Loucy (cell line): Measurements from ENCODE around the gene LRRC4C.

Source experiments
- H2AFZ ChIP-seq: fragments of 200-600 bp; sonication (generic); 2 replicates; pipeline ENCODE4 v1.6.0; 2016; ENCODE audit warnings: antibody characterized with exemption, mild to moderate bottlenecking, low read length, moderate library complexity
- H3F3A ChIP-seq: fragments of 200-600 bp; 2 replicates; pipeline ENCODE4 v1.6.0; 2016; ENCODE audit warnings: antibody characterized with exemption, low read depth, mild to moderate bottlenecking
- H3K27me3 ChIP-seq: fragments of 200-600 bp; sonication (generic); 2 replicates; pipeline ENCODE4 v1.6.1; 2014; ENCODE audit warnings: low read length, mild to moderate bottlenecking; ENCODE audit not compliant: insufficient read depth, poor library complexity, severe bottlenecking
- H3K36me3 ChIP-seq: fragments of 200-600 bp; sonication (generic); 2 replicates; pipeline ENCODE4 v1.6.1; 2016; ENCODE audit warnings: low read length; ENCODE audit not compliant: insufficient read depth
- H3K4me1 ChIP-seq: fragments of 200-600 bp; sonication (generic); 2 replicates; pipeline ENCODE4 v1.5.1; 2014; ENCODE audit warnings: low read length, mild to moderate bottlenecking; ENCODE audit not compliant: insufficient read depth, poor library complexity, severe bottlenecking
- H3K4me2 ChIP-seq: fragments of 200-600 bp; sonication (generic); 2 replicates; pipeline ENCODE4 v1.6.0; 2014; ENCODE audit warnings: antibody characterized with exemption, low read length, low read depth, mild to moderate bottlenecking; ENCODE audit not compliant: poor library complexity, severe bottlenecking
- H3K4me3 ChIP-seq: fragments of 200-600 bp; sonication (generic); 2 replicates; pipeline ENCODE4 v1.5.1; 2014; ENCODE audit warnings: low read length, mild to moderate bottlenecking, mixed read lengths; ENCODE audit not compliant: poor library complexity, severe bottlenecking
- H3K79me2 ChIP-seq: fragments of 200-600 bp; sonication (generic); 2 replicates; pipeline ENCODE4 v1.6.1; 2014; ENCODE audit warnings: low read length; ENCODE audit not compliant: insufficient read depth
- H3K9ac ChIP-seq: fragments of 200-600 bp; sonication (generic); 2 replicates; pipeline ENCODE4 v1.6.0; 2014; ENCODE audit warnings: mild to moderate bottlenecking, low read depth, low read length, moderate library complexity; ENCODE audit not compliant: poor library complexity, severe bottlenecking
- H3K9me2 ChIP-seq: fragments of 200-600 bp; sonication (generic); replicated peaks from 2 replicates; pipeline ENCODE4 v1.6.1; 2016; ENCODE audit warnings: low read depth, low read length, mixed read lengths
- H3K9me3 ChIP-seq: fragments of 200-600 bp; sonication (generic); 2 replicates; pipeline ENCODE4 v1.6.1; 2014; ENCODE audit warnings: mild to moderate bottlenecking, antibody characterized with exemption, low read length, low read depth; ENCODE audit not compliant: insufficient read depth
- H4K20me1 ChIP-seq: fragments of 200-600 bp; sonication (generic); 2 replicates; pipeline ENCODE4 v1.6.0; 2014; ENCODE audit warnings: antibody characterized with exemption, low read length, mild to moderate bottlenecking; ENCODE audit not compliant: insufficient read depth, poor library complexity, severe bottlenecking
- EZH2phosphoT487 ChIP-seq: fragments of 200-600 bp; IDR thresholded peaks from 2 replicates; pipeline ENCODE4 v1.6.1; 2018; ENCODE audit warnings: antibody characterized with exemption, mild to moderate bottlenecking, moderate library complexity, borderline replicate concordance
- TF ChIP-seq, protein P1 (sequence below): fragments of 200-600 bp; sonication (generic); conservative IDR thresholded peaks from 2 replicates; pipeline ENCODE4 v1.5.1; 2014; ENCODE audit warnings: mild to moderate bottlenecking, antibody characterized with exemption, low read length

The LRRC4C gene

DNA sequence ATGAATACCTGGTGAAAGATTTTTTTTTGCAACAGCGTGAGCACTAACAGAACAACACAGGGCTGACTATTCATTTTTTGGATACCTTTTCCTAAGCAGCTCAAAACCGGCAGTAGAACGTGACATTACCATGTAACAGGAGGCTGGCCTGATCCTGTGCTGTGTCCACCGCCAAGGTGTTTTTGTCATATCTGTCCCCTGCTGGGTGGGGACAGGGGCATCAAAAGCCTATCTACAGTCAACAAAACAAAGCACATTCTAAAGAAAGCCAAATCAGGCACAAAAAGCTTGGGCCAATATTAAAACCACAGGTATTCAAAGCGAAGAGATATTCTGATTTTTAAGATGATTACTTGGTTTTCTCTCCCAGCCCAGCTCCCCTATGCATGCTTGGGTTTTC, 151.2 kb downstream of the LRRC4C start:
- H3K79me2 ChIP-seq = no peaks in the 10 kb centered on the region
- no peak overlapping the region for H3K9ac ChIP-seq
- no peaks in the 10 kb centered on the region for H3K27me3 ChIP-seq
- no peaks in the 10 kb centered on the region for H3K9me3 ChIP-seq
- H3K4me1 ChIP-seq = no peaks in the 10 kb centered on the region
- H3F3A ChIP-seq = no peaks in the 10 kb centered on the region
- TF ChIP-seq, protein P1, sequence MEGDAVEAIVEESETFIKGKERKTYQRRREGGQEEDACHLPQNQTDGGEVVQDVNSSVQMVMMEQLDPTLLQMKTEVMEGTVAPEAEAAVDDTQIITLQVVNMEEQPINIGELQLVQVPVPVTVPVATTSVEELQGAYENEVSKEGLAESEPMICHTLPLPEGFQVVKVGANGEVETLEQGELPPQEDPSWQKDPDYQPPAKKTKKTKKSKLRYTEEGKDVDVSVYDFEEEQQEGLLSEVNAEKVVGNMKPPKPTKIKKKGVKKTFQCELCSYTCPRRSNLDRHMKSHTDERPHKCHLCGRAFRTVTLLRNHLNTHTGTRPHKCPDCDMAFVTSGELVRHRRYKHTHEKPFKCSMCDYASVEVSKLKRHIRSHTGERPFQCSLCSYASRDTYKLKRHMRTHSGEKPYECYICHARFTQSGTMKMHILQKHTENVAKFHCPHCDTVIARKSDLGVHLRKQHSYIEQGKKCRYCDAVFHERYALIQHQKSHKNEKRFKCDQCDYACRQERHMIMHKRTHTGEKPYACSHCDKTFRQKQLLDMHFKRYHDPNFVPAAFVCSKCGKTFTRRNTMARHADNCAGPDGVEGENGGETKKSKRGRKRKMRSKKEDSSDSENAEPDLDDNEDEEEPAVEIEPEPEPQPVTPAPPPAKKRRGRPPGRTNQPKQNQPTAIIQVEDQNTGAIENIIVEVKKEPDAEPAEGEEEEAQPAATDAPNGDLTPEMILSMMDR = no peak
- TF ChIP-seq EZH2phosphoT487 = no peak
- no peaks in the 10 kb centered on the region for H4K20me1 ChIP-seq
- H3K4me2 ChIP-seq = no peak overlapping the region
- no peaks in the 10 kb centered on the region for H3K9me2 ChIP-seq
- H2AFZ ChIP-seq = no peak overlapping the region
- no peak overlapping the region for H3K4me3 ChIP-seq
- H3K36me3 ChIP-seq = no peaks in the 10 kb centered on the region

DNA sequence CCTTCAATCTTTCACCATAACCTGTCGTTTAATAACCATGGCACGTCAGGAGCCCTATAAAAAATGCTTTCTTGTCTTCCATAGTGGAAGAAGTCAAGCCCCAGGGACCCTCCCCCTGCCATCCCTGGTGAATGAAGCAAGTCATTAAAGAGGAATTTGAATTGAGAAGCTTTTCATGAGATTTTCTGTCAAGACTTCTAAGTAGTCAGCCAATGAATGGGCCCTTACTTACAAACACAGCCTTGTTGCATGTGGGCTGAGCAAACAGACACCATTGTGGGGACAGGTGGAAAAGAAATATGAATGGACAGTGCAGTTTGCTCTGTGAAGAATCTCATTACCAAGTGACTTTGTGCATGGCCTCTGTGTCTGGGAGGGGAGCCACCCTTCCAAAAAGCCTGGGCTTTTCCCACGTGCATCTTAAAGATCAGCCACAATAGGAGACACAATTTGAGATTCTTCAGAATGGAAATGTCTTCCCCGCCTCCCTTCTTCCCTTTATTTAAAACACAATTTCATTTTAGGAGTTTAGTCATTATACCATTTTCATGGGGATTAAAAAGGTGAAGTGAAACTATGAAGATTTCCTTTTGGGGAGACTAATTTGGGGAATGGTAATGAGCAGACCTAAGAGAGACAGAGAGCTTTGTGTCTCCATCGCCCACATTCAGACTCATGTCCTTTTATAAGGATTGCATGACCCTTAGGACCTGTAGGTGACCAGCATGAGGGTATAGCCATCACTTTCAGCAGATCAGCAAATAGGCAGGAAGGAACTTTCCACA, 152.0 kb downstream of the LRRC4C start:
- Histone ChIP-seq H3K4me1 (no peaks in the 10 kb centered on the region), H3K79me2 (no peaks in the 10 kb centered on the region), H3K9ac (no peak overlapping the region), H3F3A (no peaks in the 10 kb centered on the region), H3K4me2 (no peak overlapping the region), H2AFZ (no peak overlapping the region), H3K9me2 (no peaks in the 10 kb centered on the region), H3K36me3 (no peaks in the 10 kb centered on the region), H4K20me1 (no peaks in the 10 kb centered on the region), H3K9me3 (no peaks in the 10 kb centered on the region), H3K27me3 (no peaks in the 10 kb centered on the region), H3K4me3 (no peak overlapping the region)
- TF ChIP-seq EZH2phosphoT487 = no peak
- TF ChIP-seq, protein P1 = no peak

DNA sequence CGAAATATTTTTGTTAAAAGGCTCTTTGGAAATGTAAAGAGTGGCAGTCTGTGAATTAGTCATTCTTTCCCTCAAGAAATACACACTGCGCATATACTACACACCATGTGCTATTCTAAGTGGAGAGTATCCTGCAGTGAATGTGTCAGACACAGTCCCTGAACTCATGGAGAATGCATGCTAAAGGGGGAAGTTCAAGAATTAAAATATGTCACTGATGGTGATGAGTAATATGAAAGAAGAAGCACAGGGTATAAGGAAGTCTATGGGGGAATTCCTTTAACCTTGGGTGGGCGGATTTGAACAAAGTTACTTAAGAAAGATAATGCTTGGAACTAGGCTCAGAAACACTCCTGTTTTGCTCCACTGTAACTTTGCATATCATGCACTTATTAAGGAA, 153.0 kb downstream of the LRRC4C start:
- Histone ChIP-seq H3K4me3 (no peak overlapping the region), H3K4me2 (no peak overlapping the region), H3F3A (no peaks in the 10 kb centered on the region), H3K36me3 (no peaks in the 10 kb centered on the region), H3K4me1 (no peaks in the 10 kb centered on the region), H3K9ac (no peak overlapping the region), H4K20me1 (no peaks in the 10 kb centered on the region), H2AFZ (no peak overlapping the region), H3K9me2 (no peaks in the 10 kb centered on the region), H3K9me3 (no peaks in the 10 kb centered on the region), H3K27me3 (no peaks in the 10 kb centered on the region), H3K79me2 (no peaks in the 10 kb centered on the region)
- no peak for TF ChIP-seq EZH2phosphoT487
- TF ChIP-seq, protein P1 = no peak
